ENCODE results near the gene ACTN3. TPM values are rescaled to one million over a fixed set of nuclear protein-coding genes. Genes with fewer than 3 reads are reported as not detected.
"Not testable (repeated sequence)": the region's sequence is repeated elsewhere in the genome, so short reads cannot be mapped to it uniquely, and the experiment has no call there.

The ACTN3 gene
- polyA plus RNA-seq, 1 donor = 1.1 TPM

DNA sequence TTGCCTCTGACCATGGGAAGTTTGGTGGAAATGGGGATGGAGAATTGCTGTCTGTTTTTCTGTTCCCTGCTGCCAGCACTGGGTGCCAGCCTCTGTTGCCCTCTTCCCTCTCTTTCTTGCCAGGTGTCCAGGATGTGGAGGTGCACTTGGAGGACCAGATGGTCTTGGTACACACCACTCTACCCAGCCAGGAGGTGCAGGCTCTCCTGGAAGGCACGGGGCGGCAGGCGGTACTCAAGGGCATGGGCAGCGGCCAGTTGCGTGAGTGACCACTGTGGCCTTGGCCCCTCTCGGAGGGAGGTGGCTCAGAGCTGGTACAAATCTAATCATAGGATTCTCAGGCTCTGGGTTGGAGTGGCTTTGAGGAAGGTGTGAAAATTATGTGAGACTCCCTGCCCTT is 52.3 kb downstream of the ACTN3 start:
- no peak for DNase-seq

DNA sequence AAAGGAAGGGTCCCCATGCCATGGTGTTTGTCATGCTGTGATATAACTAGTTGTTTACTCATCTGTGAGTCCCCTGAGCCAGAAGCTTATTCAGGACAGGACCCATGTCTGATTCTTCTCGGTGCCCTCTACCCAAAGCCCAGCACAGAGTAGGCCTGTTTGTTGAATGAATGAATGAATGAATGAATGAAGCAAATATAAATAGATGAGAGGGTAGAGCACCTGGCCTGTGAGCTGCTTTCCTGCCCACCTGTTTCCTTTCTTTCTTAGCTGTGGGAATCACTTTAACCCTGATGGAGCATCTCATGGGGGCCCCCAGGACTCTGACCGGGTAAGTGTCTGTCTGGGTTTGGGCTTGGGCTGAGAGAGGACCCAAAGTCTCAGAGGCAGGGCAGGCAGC is 53.5 kb downstream of the ACTN3 start:
- DNase-seq = no peak

DNA sequence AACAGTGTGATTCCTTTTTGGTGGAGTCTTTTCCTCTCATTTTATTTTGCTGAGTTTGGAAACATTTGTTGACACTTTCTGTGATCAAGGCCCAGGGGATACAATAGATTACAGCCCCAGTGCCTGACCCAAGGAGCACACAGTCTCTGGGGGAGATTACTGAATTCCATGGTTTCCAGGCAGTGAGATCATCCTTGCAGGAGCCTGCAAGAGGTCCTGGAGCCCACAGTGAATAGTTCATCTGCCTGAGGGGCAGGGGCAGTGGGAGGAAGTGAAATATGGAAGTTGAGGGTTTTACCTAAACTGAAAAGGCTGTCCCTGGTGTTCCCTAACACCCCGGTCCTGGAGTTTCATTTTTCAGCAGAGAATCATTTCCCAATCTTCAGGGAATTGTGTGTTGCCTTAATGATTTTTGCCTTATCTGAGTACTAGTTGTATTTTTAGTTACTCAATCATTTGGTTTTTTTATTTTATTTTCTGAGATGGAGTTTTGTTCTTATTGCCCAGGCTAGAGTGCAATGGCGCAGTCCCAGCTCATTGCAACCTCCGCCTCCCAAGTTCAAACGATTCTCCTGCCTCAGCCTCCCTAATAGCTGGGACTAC is 54.0 kb downstream of the ACTN3 start:
- DNase-seq = no peak

DNA sequence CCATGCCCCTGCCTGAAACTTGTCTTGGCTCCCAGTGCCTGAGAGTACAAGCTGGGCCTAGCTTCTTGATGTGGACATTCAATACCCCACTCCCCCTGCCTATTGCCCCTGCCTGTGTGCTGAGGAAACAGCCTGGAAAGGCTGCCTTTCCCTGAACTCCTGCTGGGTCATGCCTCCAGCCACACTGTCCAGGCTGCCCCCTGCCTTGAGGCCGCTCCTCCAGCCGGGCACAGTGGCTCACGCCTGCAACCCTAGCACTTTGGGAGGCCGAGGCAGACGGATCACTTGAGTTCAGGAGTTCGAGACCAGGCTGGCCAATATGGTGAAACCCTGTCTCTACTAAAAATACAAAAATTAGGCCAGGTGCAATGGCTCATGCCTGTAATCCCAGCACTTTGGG is 56.4 kb downstream of the ACTN3 start:
- DNase-seq = no peak

DNA sequence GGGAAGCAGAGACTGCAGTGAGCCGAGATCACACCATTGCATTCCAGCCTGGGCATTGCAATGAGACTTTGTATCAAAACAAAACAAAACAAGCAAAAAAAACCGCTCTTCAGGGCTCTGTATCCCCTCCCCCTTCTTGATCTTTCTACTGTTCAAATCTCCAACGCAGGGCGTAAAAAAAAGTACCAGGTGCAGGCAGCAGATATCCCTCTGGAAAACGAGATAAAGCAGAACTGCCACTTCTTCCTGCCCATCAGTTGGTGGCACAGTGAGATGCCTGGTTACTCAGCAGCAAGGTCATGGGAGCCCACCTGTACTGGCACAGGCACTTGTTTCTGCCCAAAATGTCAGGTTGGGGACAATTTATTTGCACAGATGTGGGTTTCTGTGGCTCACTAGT is 57.5 kb downstream of the ACTN3 start:
- DNase-seq = no peak

DNA sequence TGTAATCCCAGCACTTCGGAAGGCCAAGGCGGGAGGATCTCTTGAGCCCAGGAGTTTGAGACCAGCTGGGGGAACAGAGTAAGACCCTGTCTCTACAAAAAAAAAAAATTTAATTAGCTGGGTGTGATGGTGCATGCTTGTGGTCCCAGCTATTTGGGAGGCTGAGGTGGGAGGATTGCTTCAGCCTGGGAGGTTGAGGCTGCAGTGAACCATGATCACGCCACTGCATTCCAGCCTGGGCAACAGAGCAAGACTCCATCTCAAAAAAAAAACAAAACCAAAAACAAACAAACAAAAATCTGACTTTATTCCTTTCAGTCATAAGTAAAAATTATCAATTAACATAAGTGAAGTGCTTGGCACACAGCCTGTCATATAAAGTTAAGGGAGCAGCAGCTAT is 59.9 kb downstream of the ACTN3 start:
- DNase-seq = not testable (repeated sequence)

DNA sequence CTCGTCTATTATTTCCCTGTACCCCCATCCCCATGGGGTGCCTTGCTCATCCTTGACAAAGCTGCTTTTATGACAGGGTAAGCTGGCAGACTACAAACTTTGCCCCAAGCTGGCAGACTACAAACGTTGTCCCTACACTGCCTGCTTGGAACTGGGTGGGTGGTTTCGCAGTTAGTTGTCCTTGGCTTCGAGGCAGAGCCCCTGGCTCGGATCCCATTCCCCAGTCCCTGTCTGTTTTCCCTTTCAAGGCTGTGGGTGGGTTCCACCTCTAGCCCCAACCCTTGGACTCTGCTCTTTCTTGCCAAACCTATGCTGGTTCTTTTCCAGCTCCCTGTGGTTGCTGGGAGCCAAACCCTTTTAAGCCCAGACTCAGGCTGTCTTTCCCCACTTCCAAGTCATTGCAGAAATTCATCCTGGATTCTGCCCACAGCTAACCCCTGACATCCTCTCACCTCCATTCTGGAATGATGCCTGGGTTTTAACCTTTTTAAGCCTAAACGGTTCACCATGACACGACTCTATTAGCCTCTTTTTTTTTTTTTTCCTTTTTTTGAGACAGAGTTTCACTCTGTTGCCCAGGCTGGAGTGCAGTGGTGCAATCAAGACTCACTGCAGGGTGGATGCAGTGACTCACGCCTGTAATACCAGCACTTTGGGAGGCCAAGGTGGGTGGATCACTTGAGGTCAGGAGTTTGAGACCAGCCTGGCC is 60.6 kb downstream of the ACTN3 start:
- no peak for DNase-seq

DNA sequence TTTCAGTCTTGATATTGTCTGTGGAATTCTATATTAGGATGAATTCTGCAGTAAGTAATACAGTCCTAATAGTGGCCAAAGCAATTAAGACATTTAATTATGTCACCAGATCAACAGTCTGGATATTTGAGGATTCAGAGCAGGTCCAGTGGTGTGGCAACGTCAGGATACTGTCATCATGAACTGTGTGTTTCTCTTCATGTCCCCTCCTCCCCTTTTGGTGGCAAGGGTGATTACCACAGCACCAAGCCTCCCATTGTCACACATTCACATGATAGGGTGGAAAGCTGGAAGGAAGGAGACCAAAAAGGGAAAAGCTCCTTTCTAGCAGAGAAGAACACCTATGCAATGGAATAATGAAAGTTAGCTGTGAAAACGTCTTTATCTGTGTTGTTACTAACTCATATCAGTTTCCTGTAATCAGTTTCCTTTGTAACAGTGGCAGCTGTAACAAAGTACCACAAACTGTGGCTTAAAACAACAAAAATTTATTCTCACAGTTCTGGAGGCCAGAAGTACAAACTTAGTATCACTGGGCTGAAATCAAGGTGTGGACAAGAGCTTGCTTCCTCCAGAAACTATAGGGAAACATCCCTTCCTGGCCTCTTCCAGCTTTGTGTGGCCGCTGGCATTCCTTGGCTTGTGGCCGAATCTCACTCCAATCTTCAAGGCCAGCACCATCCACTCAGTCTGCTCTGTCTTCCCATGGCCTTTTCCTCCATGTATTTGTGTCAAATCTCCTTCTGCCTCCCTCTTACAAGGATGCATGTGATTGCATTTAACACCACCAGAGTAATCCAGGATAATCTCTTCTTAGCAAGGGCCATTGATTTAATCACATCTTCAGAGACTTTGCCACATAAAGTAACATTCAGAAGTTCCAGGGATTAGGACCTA is 63.3 kb downstream of the ACTN3 start:
- DNase-seq = no peak

DNA sequence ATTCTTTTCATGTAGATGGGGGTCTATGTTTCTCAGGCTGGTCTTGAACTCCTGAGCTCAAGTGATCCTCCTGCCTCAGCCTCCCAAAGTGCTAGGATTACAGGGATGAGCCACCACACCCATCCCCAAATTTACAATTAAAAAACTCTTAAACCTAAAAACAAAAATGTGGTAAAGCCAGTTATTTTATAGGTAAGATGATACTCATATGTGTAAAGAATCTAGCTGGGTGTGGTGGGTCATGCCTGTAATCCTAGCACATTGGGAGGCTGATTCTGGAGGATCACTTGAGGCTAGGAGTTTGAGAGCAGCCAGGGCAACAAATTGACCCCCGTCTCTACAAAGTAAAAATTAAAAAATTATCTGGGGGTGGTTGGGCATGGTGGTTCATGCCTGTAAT is 65.8 kb downstream of the ACTN3 start:
- no peak for DNase-seq

Other genes starting within 250 kb of the ACTN3 start
- gene CD248, start 229.9 kb upstream of the ACTN3 start, polyA plus RNA-seq (ENCODE audit: insufficient read length) = 52.2 TPM
- gene RIN1, start 210.5 kb upstream of the ACTN3 start, polyA plus RNA-seq (ENCODE audit: insufficient read length) = 1.6 TPM
- gene BRMS1, start 201.8 kb upstream of the ACTN3 start, polyA plus RNA-seq (ENCODE audit: insufficient read length) = 29.6 TPM
- gene B4GAT1, start 199.3 kb upstream of the ACTN3 start, polyA plus RNA-seq (ENCODE audit: insufficient read length) = 43.6 TPM
- 20.7 TPM for gene SLC29A2, start 175.1 kb upstream of the ACTN3 start, polyA plus RNA-seq (ENCODE audit: insufficient read length)
- 0.55 TPM for gene NPAS4, start 125.9 kb upstream of the ACTN3 start, polyA plus RNA-seq (ENCODE audit: insufficient read length)
- 67.5 TPM for gene MRPL11, start 108.1 kb upstream of the ACTN3 start, polyA plus RNA-seq (ENCODE audit: insufficient read length)
- gene PELI3, start 80.0 kb upstream of the ACTN3 start, polyA plus RNA-seq (ENCODE audit: insufficient read length) = 4.9 TPM
- gene DPP3, start 66.5 kb upstream of the ACTN3 start, polyA plus RNA-seq (ENCODE audit: insufficient read length) = 24.3 TPM
- 93.0 TPM for gene BBS1, start 36.3 kb upstream of the ACTN3 start, polyA plus RNA-seq (ENCODE audit: insufficient read length)
- 8.4 TPM for gene ZDHHC24, start 855 bp upstream of the ACTN3 start, polyA plus RNA-seq (ENCODE audit: insufficient read length)
- 99.0 TPM for gene CTSF, start 21.7 kb downstream of the ACTN3 start, polyA plus RNA-seq (ENCODE audit: insufficient read length)
- 0.27 TPM for gene CCDC87, start 46.2 kb downstream of the ACTN3 start, polyA plus RNA-seq (ENCODE audit: insufficient read length)
- 54.0 TPM for gene CCS, start 46.3 kb downstream of the ACTN3 start, polyA plus RNA-seq (ENCODE audit: insufficient read length)
- gene RBM14, start 69.7 kb downstream of the ACTN3 start, polyA plus RNA-seq (ENCODE audit: insufficient read length) = 86.7 TPM
- 258 TPM for gene RBM4, start 91.8 kb downstream of the ACTN3 start, polyA plus RNA-seq (ENCODE audit: insufficient read length)
- gene RBM4B, start 131.0 kb downstream of the ACTN3 start, polyA plus RNA-seq (ENCODE audit: insufficient read length) = 78.4 TPM
- gene SPTBN2, start 182.3 kb downstream of the ACTN3 start, polyA plus RNA-seq (ENCODE audit: insufficient read length) = 51.5 TPM